OCI-LY1 (cell line): ENCODE data around the gene IFRD2.

Experiments used
- H2AFZ ChIP-seq: fragments of 200-600 bp; sonication (generic), shearing (Covaris generic); 2 replicates; pipeline ENCODE4 v1.6.0; 2014; ENCODE audit warnings: antibody characterized with exemption, mild to moderate bottlenecking, low read length
- H3F3A ChIP-seq: fragments of 200-600 bp; sonication (generic), shearing (Covaris generic); 2 replicates; pipeline ENCODE4 v1.6.0; 2014; ENCODE audit warnings: mild to moderate bottlenecking, antibody characterized with exemption, low read length, moderate library complexity; ENCODE audit not compliant: insufficient read depth
- H3K27ac ChIP-seq: fragments of 200-600 bp; sonication (generic); 2 replicates; pipeline ENCODE4 v1.5.1; 2014; ENCODE audit warnings: low read length, mixed run types, mild to moderate bottlenecking, low read depth; ENCODE audit not compliant: poor library complexity, severe bottlenecking
- H3K27me3 ChIP-seq: fragments of 200-600 bp; sonication (generic); 2 replicates; pipeline ENCODE4 v1.6.0; 2014; ENCODE audit warnings: antibody characterized with exemption, mild to moderate bottlenecking, low read length, moderate library complexity; ENCODE audit not compliant: insufficient read depth
- H3K36me3 ChIP-seq: fragments of 200-600 bp; sonication (generic); 2 replicates; pipeline ENCODE4 v1.6.1; 2014; ENCODE audit warnings: mild to moderate bottlenecking, antibody characterized with exemption, low read length, moderate library complexity, mixed read lengths; ENCODE audit not compliant: insufficient read depth
- H3K4me1 ChIP-seq: fragments of 200-600 bp; sonication (generic); 2 replicates; pipeline ENCODE4 v1.5.1; 2014; ENCODE audit warnings: mild to moderate bottlenecking, low read length, moderate library complexity; ENCODE audit not compliant: insufficient read depth, severe bottlenecking
- H3K4me2 ChIP-seq: fragments of 200-600 bp; sonication (generic), shearing (Covaris generic); 2 replicates; pipeline ENCODE4 v1.6.1; 2014; ENCODE audit warnings: low read length
- H3K4me3 ChIP-seq: fragments of 200-600 bp; sonication (generic); 2 replicates; pipeline ENCODE4 v1.5.1; 2014; ENCODE audit warnings: low read length, low read depth, mild to moderate bottlenecking, mixed read lengths; ENCODE audit not compliant: poor library complexity, severe bottlenecking
- H3K79me2 ChIP-seq: fragments of 200-600 bp; shearing (Covaris generic); 2 replicates; pipeline ENCODE4 v1.6.1; 2016; ENCODE audit warnings: mixed run types, low read length, mixed read lengths; ENCODE audit not compliant: insufficient read depth
- H3K9ac ChIP-seq: fragments of 200-600 bp; sonication (generic), shearing (Covaris generic); 2 replicates; pipeline ENCODE4 v1.6.1; 2014; ENCODE audit warnings: mild to moderate bottlenecking, low read length, mixed read lengths
- H3K9me2 ChIP-seq: fragments of 200-600 bp; sonication (generic), shearing (Covaris generic); 2 replicates; pipeline ENCODE4 v1.6.1; 2014; ENCODE audit warnings: low read depth, mild to moderate bottlenecking, low read length, mixed read lengths
- H3K9me3 ChIP-seq: fragments of 200-600 bp; shearing (Covaris generic); 2 replicates; pipeline ENCODE4 v1.6.1; 2014; ENCODE audit warnings: low read length, mixed read lengths
- H4K20me1 ChIP-seq: fragments of 200-600 bp; sonication (generic), shearing (Covaris generic); 2 replicates; pipeline ENCODE4 v1.6.0; 2016; ENCODE audit warnings: mild to moderate bottlenecking, low read length; ENCODE audit not compliant: insufficient read depth
- CTCF ChIP-seq: fragments of 200-600 bp; sonication (generic), shearing (Covaris generic); IDR thresholded peaks from 2 replicates; pipeline ENCODE4 v1.5.1; 2017; ENCODE audit warnings: mild to moderate bottlenecking, antibody characterized with exemption, low read length, moderate library complexity, mixed read lengths
- EZH2 ChIP-seq: fragments of 200-600 bp; sonication (generic), shearing (Covaris generic); IDR thresholded peaks from 2 replicates; pipeline ENCODE4 v1.8.0; 2017; ENCODE audit warnings: borderline replicate concordance, mixed run types, mild to moderate bottlenecking, antibody characterized with exemption, low read length, moderate library complexity, mixed read lengths

IFRD2 gene

GRCh38 chr3:50256978-50257890 is 35.0 kb downstream of the IFRD2 start:
- peak; percentile 69 for TF ChIP-seq CTCF
- no peak for TF ChIP-seq EZH2
- Histone ChIP-seq H3K79me2 (no peaks in the 10 kb centered on the region), H3K36me3 (peaks cover 51% of the 10 kb centered on the region), H3F3A (no peaks in the 10 kb centered on the region), H3K27me3 (no peaks in the 10 kb centered on the region), H2AFZ (no peak overlapping the region), H3K4me1 (peaks cover 13% of the 10 kb centered on the region), H3K9me3 (no peaks in the 10 kb centered on the region), H3K4me3 (no peak overlapping the region), H4K20me1 (no peaks in the 10 kb centered on the region), H3K4me2 (no peak overlapping the region), H3K27ac (no peak overlapping the region), H3K9ac (no peak overlapping the region), H3K9me2 (no peaks in the 10 kb centered on the region)

- H3F3A ChIP-seq: no peaks in the 10 kb centered on the region
- H3K27ac ChIP-seq: no peak overlapping the region
- no peak overlapping the region for H3K9ac ChIP-seq
- H2AFZ ChIP-seq: no peak overlapping the region
- no peak overlapping the region for H3K4me2 ChIP-seq
- no peak overlapping the region for H3K4me3 ChIP-seq
- no peaks in the 10 kb centered on the region for H3K9me2 ChIP-seq
- H4K20me1 ChIP-seq: no peaks in the 10 kb centered on the region
- peaks cover 9% of the 10 kb centered on the region for H3K4me1 ChIP-seq
- no peaks in the 10 kb centered on the region for H3K9me3 ChIP-seq
- TF ChIP-seq CTCF (no peak), EZH2 (no peak)
- H3K27me3 ChIP-seq: no peaks in the 10 kb centered on the region
- no peaks in the 10 kb centered on the region for H3K79me2 ChIP-seq
- peaks cover 59% of the 10 kb centered on the region for H3K36me3 ChIP-seq
Measured at GRCh38 chr3:50255251-50255615, 37.0 kb downstream of the IFRD2 start.

- Histone ChIP-seq H4K20me1 (no peaks in the 10 kb centered on the region), H3K9ac (no peak overlapping the region), H3K36me3 (peaks cover 59% of the 10 kb centered on the region), H3F3A (no peaks in the 10 kb centered on the region), H3K9me2 (no peaks in the 10 kb centered on the region), H3K27ac (no peak overlapping the region), H3K9me3 (no peaks in the 10 kb centered on the region), H3K4me1 (peaks cover 6% of the 10 kb centered on the region), H3K4me2 (no peak overlapping the region), H3K79me2 (no peaks in the 10 kb centered on the region), H3K4me3 (no peak overlapping the region), H3K27me3 (no peaks in the 10 kb centered on the region), H2AFZ (no peak overlapping the region)
- TF ChIP-seq EZH2 (no peak), CTCF (no peak)
Measured at GRCh38 chr3:50254577-50255250, 37.5 kb downstream of the IFRD2 start.
